Adrenal gland (tissue), 12 donors: ENCODE measurements around the gene CERS3. TPM values are rescaled to one million over a fixed set of nuclear protein-coding genes. Genes with fewer than 3 reads are reported as not detected.

Experiments
- DNase-seq, 7 donors: peaks; one replicate each; pipeline ENCODE4 v3.0.0-alpha.2; 2019 to 2020
- H3K27ac ChIP-seq, 5 donors: fragments of 200-600 bp; sonication (generic) in 4 of 5; 1 replicate in 3 of 5; 2 replicates in 2 of 5; pipeline versions ENCODE4 v1.5.1 to v1.8.0; 2016 to 2020; ENCODE audit warnings: mild to moderate bottlenecking in 1 of 5
- H3K27me3 ChIP-seq: fragments of 200-600 bp; 2 replicates; pipeline ENCODE4 v1.8.0; 2021
- H3K36me3 ChIP-seq, 2 donors: fragments of 200-600 bp; replicated peaks in 1 of 2; 1 replicate in 1 of 2; 2 replicates in 1 of 2; pipeline versions ENCODE4 v1.5.1 to v1.8.0; 2018 to 2022
- H3K4me1 ChIP-seq, 2 donors: fragments of 200-600 bp; replicated peaks in 1 of 2; 1 replicate in 1 of 2; 2 replicates in 1 of 2; pipeline versions ENCODE4 v1.5.1 to v1.8.0; 2018 to 2021
- H3K4me3 ChIP-seq, 4 donors: fragments of 200-600 bp; sonication (generic) in 3 of 4; one replicate each; pipeline ENCODE4 v1.5.1; 2016 to 2018
- H3K9me3 ChIP-seq, 3 donors: fragments of 200-600 bp; sonication (generic) in 1 of 3; replicated peaks in 1 of 3; 1 replicate in 2 of 3; 2 replicates in 1 of 3; pipeline versions ENCODE4 v1.5.1 to v1.8.0; 2016 to 2021
- POLR2A ChIP-seq, 2 donors: fragments of 450-650 bp; IDR thresholded peaks; one replicate each; pipeline ENCODE4 v1.6.1; 2017; ENCODE audit warnings: antibody characterized with exemption in 2 of 2, mild to moderate bottlenecking in 2 of 2, moderate library complexity in 1 of 2
- WGBS, 4 donors: extraction: QIAGEN DNeasy Blood & Tissue Kit in 2 of 4; methylation state at CpG; one replicate each; pipeline versions ENCODE4 v1.1.5 to v1.1.7; 2013 to 2017; 5-methylcytosine and 5-hydroxymethylcytosine counted together
- intact Hi-C, 2 donors: fragments of 100-400 bp; cut with DNase I; formaldehyde crosslinking; loops; one replicate each; pipeline versions ENCODE4 v1.14.1 to v1.15.0; 2022 to 2023
- polyA plus RNA-seq, 3 donors: library from polyadenylated mRNA; stranded (reverse); fragments of 200-250 nt in 2 of 3; fragments of 350-450 nt in 1 of 3; fragmentation: Illumina TruSeq in 1 of 3; extraction: RNeasy Lipid Tissue Mini Kit (QIAGEN cat#74804) in 1 of 3; gene quantifications; one replicate each; pipeline ENCODE4 v1.2.3, GENCODE V29; 2013 to 2014
- total RNA-seq, 9 donors: library from RNA; depleted of rRNA in 4 of 9; stranded (reverse); fragments of >200 nt in 4 of 9; fragments of 120-200 nt in 1 of 9; fragmentation: NEBNext Ultra II Directional in 1 of 9; extraction: Animal tissue kit (Norgen Biotek cat#: 25700) in 1 of 9; gene quantifications; one replicate each; pipeline versions ENCODE4 v1.1.0 to v1.2.4, GENCODE V29; 2013 to 2023
- TF ChIP-seq, protein P1 (sequence below), 6 experiments: fragments of 450-650 bp in 4 of 6; fragments of 200-600 bp in 2 of 6; sonication (generic) in 1 of 6; IDR thresholded peaks; 1 replicate in 5 of 6; 2 replicates in 1 of 6; pipeline versions ENCODE4 v1.5.1 to v1.8.0; 2016 to 2021; ENCODE audit warnings: antibody characterized with exemption in 6 of 6, mild to moderate bottlenecking in 2 of 6, moderate library complexity in 1 of 6
- donor health status: healthy with polysubstance abuse.
- donor health status: Bipolar disorder and iron deficiency.
- donor health status: DM: yes; HTN: yes; CAD: no.
- donor health status: DM: no; HTN: no; CAD: no.
- donor health status: DM: no; HTN: no; CAD: no.
- donor health status: DM: yes; HTN: yes; CAD: no.

The CERS3 gene
- total and polyA plus RNA-seq, 12 donors = 0.07 to 0.08 TPM; not detected in 10

DNA sequence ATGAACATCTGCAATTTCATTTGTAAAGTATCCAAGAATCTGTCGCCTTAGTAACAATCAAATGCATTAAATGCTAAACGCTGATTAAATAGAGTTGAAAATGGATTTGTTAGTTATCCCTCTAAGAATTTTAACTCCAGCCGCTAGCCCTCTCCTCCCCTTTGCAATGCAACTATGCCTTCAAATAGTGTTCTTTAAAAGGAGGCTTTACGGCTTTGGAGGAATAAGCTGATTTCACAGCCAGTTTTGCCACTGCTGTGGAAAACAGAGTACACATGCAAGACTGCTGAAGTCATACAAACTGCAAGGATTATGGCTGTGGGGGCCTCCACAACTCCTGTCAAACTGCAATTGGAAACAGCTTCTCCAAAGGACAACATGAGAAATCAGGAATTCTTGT is 89.2 kb downstream of the CERS3 start:
- no peak for DNase-seq
- intact Hi-C loops = no loop called here
- Histone ChIP-seq H3K4me3 (no peak overlapping the region), H3K27ac (no peak overlapping the region), H3K36me3 (no peaks in the 10 kb centered on the region), H3K4me1 (no peaks in the 10 kb centered on the region), H3K9me3 (no peaks in the 10 kb centered on the region), H3K27me3 (no peaks in the 10 kb centered on the region)
- TF ChIP-seq POLR2A (IDR thresholded peaks at IDR 0.05) = no peak
- TF ChIP-seq, protein P1, sequence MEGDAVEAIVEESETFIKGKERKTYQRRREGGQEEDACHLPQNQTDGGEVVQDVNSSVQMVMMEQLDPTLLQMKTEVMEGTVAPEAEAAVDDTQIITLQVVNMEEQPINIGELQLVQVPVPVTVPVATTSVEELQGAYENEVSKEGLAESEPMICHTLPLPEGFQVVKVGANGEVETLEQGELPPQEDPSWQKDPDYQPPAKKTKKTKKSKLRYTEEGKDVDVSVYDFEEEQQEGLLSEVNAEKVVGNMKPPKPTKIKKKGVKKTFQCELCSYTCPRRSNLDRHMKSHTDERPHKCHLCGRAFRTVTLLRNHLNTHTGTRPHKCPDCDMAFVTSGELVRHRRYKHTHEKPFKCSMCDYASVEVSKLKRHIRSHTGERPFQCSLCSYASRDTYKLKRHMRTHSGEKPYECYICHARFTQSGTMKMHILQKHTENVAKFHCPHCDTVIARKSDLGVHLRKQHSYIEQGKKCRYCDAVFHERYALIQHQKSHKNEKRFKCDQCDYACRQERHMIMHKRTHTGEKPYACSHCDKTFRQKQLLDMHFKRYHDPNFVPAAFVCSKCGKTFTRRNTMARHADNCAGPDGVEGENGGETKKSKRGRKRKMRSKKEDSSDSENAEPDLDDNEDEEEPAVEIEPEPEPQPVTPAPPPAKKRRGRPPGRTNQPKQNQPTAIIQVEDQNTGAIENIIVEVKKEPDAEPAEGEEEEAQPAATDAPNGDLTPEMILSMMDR (IDR thresholded peaks at IDR 0.05) = no peak
- WGBS, 4 donors = 76 to 86% (median 83%) methylated on average over 4 of the region's 4 CpGs

DNA sequence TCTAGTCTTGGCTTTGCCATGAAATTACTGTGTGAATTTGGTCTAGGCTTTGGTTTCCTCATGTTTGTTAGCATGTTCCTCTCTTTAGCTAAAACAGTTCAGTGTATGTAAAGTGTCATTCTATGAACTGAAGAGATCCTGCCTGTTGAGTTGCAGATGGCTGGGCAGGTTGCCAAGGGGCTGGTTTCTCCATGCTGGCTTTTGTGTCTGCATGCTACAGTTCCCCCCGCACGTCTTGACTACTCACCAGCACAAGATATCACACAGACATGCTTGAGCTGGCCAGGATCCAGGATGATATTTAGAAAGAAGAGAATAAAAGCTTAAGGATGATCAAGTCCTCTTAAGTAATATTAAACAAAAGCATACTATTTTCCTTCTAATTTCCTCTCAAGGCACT is 90.2 kb downstream of the CERS3 start:
- no peaks in the 10 kb centered on the region for H3K27me3 ChIP-seq
- peak in 6 of 7 donors; percentile 24 to 75 (median 54) for DNase-seq
- no peaks in the 10 kb centered on the region for H3K4me1 ChIP-seq
- TF ChIP-seq, protein P1 (IDR thresholded peaks at IDR 0.05) = no peak
- no peak for TF ChIP-seq POLR2A (IDR thresholded peaks at IDR 0.05)
- no peaks in the 10 kb centered on the region for H3K36me3 ChIP-seq
- intact Hi-C loops = no loop called here
- H3K27ac ChIP-seq = no peak overlapping the region
- no peaks in the 10 kb centered on the region for H3K9me3 ChIP-seq
- H3K4me3 ChIP-seq = no peak overlapping the region
- WGBS, 4 donors = 14 to 35% (median 24%) methylated on average over 2 of the region's 2 CpGs

DNA sequence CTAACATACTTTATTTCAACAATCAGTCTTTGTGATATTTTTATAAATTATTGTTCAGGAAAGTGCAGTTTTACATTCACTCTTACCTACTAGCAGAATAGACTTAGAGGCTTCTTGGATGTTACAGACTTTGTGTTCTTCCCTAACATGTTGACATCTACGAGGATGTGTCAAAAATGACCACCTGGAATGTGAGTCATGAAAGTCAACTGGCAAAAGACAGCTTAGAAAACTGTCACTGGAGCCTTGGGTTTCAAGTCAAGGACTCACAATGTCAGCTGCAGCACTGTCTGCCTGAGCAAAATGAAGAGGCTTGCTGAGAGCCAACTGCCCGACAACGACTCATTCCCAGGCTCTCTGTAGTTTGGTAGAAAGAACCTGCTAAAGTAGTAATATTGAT is 91.5 kb downstream of the CERS3 start:
- no peak for TF ChIP-seq POLR2A (IDR thresholded peaks at IDR 0.05)
- TF ChIP-seq, protein P1 (IDR thresholded peaks at IDR 0.05) = no peak
- Histone ChIP-seq H3K27me3 (no peaks in the 10 kb centered on the region), H3K4me3 (no peak overlapping the region), H3K36me3 (no peaks in the 10 kb centered on the region), H3K27ac (no peak overlapping the region), H3K4me1 (no peaks in the 10 kb centered on the region), H3K9me3 (no peaks in the 10 kb centered on the region)
- intact Hi-C loops = no loop called here
- no peak for DNase-seq
- 44 to 68% (median 59%) methylated on average over 3 of the region's 3 CpGs for WGBS, 4 donors

DNA sequence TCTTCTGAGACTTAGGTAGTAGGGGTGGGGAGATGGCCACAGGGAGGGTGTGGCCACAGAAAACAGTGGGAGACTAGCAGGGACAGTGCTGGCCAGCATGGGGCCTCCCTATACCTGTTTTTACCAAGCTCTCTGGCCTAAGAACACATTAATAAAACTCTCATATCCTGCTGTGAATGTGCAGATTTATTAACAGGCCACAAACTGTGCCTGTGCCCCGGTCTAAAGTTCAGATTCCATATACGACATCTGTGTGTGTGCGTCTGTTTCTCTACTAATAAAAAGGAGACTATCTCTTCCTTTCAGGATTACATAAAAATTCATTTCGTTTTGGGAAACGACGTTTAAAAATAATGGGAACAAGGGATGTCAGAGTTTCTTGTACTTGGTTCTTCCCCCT is 94.2 kb downstream of the CERS3 start:
- Histone ChIP-seq H3K27ac (no peak overlapping the region), H3K27me3 (no peaks in the 10 kb centered on the region), H3K9me3 (no peaks in the 10 kb centered on the region), H3K4me1 (no peaks in the 10 kb centered on the region), H3K4me3 (no peak overlapping the region), H3K36me3 (no peaks in the 10 kb centered on the region)
- intact Hi-C loops = no loop called here
- no peak for TF ChIP-seq POLR2A (IDR thresholded peaks at IDR 0.05)
- TF ChIP-seq, protein P1 (IDR thresholded peaks at IDR 0.05) = no peak
- WGBS, 4 donors = 77 to 84% (median 83%) methylated on average over 6 of the region's 6 CpGs
- DNase-seq = no peak
